Measurements from ENCODE around the gene ACYP1.

- TF ChIP-seq CTCF (conservative IDR thresholded peaks at IDR 0.05; ENCODE audit: low read depth, low read length) (no peak), EZH2 (IDR thresholded peaks at IDR 0.05; ENCODE audit: low read length, unreplicated experiment) (no peak), EZH2phosphoT487 (IDR thresholded peaks at IDR 0.05; ENCODE audit: borderline replicate concordance, low read length) (no peak)
These were observed 33.7 kb downstream of the ACYP1 start for GRCh38 chr14:75030147-75030546.
